GM12801 (cell line): ENCODE results near the gene STRN.

Source experiments
- TF ChIP-seq, protein P1 (sequence below): IDR thresholded peaks from one replicate; pipeline ENCODE4 v1.5.1; 2011; ENCODE audit warnings: control low read depth; ENCODE audit not compliant: insufficient read length; ENCODE audit errors: extremely low read depth

The STRN gene

DNA sequence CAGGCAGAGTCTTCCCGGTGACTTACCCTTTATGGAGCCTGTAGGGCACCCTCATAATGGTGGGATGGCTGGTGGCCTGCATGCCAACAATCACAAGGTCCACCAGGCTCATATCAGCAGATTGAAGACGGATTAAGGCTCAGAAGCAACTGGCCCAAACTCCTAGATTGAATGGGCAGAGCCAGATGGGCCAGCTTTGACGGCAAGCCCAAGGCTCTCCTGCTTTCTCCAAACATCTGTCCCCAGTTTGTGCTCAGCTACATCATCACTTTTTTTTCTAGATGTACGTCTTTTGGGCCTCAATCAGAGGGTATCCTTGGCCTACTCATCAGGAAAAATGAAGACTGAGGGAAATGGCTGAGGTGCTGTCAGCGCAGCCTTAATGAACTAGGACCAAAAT, 155.3 kb downstream of the STRN start:
- TF ChIP-seq, protein P1, sequence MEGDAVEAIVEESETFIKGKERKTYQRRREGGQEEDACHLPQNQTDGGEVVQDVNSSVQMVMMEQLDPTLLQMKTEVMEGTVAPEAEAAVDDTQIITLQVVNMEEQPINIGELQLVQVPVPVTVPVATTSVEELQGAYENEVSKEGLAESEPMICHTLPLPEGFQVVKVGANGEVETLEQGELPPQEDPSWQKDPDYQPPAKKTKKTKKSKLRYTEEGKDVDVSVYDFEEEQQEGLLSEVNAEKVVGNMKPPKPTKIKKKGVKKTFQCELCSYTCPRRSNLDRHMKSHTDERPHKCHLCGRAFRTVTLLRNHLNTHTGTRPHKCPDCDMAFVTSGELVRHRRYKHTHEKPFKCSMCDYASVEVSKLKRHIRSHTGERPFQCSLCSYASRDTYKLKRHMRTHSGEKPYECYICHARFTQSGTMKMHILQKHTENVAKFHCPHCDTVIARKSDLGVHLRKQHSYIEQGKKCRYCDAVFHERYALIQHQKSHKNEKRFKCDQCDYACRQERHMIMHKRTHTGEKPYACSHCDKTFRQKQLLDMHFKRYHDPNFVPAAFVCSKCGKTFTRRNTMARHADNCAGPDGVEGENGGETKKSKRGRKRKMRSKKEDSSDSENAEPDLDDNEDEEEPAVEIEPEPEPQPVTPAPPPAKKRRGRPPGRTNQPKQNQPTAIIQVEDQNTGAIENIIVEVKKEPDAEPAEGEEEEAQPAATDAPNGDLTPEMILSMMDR = no peak

DNA sequence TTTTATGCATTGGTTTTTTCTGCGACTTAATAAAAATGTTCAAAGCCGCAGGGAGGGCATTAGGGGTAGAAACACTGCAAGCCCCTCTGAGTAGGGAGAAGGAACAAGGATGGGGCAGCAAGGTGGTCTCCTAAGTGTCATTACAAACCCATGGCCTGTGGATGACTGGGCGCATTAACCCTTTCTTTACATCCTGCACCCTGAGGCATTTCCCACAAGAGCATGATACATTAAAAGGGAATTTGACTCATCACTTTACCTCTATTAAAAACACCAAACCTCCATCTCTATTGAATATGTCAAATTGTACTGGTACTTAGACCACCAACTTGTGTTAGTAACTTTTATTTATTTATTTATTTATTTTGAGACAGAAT, 157.3 kb downstream of the STRN start:
- TF ChIP-seq, protein P1 = no peak

DNA sequence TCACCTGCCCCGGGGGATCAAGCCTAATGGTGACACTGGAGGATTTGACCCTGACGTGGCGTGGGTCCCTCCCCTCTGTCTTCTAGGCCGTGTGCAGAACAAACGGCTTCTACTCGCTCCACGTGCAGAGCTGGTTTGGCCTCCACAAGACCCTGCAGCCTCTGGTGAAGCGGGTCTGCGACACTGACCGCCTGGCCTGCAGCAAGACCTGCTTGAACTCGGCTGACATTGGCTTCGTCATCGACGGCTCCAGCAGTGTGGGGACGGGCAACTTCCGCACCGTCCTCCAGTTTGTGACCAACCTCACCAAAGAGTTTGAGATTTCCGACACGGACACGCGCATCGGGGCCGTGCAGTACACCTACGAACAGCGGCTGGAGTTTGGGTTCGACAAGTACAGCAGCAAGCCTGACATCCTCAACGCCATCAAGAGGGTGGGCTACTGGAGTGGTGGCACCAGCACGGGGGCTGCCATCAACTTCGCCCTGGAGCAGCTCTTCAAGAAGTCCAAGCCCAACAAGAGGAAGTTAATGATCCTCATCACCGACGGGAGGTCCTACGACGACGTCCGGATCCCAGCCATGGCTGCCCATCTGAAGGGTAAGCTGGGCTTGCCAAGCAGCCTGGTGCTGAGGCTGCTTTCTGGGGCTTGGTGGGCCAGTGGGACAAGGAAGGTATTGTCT, 157.8 kb downstream of the STRN start:
- TF ChIP-seq, protein P1 = no peak

DNA sequence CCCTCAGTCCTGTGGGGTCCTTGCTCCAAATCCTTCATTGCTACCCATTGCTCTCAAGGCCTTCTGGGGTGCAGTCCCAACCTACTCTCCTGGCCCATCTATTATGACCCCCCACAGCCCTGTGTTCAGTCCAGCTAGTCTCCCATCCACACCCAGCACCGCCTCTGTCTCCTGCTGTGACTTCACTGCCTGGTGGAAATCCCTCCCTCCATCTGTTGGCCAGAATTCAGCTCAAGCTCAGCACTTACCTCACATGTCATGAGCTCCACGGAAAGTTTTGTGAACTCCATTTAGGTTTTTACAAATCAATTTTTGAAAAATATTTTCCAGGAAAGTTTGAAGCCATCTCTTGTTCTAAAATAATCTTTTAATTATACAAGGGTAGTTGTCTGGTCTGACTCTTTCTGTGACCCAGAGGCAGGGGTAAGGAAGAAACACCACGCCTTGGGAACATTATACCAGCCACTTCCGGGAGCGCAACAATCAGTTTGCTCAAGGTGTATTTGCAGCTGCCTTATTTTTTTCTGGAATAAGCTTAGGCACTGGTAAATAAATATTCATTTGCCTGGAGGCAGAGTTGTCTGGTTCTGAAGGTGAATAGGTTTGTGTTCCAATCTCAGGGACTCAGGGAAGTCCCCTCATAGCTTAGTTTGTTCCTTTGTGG, 159.0 kb downstream of the STRN start:
- TF ChIP-seq, protein P1 = no peak

DNA sequence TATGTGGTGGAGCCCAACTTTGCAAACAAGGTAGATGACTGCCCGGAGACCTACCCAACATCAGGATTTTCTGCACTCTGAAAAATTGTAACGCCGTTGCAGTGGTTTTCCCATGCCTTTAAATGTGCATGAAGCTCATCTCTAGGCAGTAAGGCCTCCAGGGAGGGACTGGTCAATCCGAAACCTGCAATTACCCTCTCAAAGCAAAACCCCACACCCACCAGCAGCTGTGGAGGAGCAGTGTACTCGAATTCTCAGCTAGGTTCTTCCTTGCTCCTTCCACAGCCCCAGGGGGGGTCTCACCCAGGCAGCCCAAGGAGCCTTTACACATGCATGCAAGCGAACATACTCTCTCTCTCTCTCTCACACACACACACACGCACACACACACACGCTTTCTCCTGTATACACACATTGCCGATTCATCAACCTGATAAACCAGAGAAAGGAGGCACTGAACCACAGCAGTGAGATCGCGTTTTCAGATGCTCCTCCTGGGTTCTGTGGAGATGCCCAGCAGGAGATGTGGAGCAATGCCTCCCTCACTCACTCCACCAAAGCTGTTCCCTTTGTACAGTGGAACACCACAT, 160.6 kb downstream of the STRN start:
- TF ChIP-seq, protein P1 = no peak

DNA sequence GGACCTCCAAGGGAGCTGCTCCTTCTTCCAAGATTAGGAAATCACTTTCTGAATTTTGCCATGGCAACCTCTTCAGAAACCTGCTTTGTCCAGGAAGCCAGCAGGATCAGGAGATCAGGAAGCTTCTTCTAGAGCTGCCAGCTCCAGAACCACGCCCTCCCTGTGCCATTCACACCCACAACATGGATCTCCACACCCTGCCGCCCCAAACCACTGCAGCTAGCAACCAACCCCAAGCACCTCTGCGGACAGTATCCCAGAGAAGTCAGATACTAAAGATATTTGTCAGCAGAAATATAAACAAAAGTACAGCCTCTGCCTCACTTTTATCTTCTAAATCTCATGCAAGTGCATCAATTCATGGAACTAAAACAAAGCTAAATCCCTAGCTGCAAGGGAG, 163.4 kb downstream of the STRN start:
- TF ChIP-seq, protein P1 = no peak

DNA sequence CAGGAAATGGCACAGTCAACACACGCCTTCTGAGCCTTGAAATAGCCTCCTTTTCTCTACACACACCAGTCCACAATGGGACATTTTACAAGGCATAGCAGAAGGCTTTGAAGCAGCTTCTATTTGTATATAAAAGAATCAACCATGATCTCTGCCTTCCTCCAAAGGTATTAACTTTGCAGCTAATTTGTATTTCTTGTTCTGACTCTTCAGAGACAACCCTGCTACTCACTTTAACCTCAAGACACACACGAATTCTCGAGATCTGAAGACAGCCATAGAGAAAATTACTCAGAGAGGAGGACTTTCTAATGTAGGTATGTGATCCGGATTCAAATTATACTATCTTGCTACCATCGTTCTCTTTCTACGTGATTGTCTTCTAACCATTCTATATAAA, 165.2 kb downstream of the STRN start:
- TF ChIP-seq, protein P1 = no peak
